Activated T-helper 1 cell treated with anti-CD3 and anti-CD28 coated beads, Interleukin-12 subunit alpha, Interleukin-12 subunit beta, Interleukin-2, Interleukin-4 antibody, amounts not matched to agents 30 ng/mL and 10 ng/mL and 1 ng/mL, durations not matched to agents 14 hours and 24 hours and 36 hours (primary cell): ENCODE results near the gene AMY1C. TPM values are rescaled to one million over a fixed set of nuclear protein-coding genes. Genes with fewer than 3 reads are reported as not detected.
"Not testable (repeated sequence)": the region's sequence is repeated elsewhere in the genome, so short reads cannot be mapped to it uniquely, and the experiment has no call there.

Experiments
- DNase-seq: peaks from one replicate; pipeline ENCODE4 v3.0.0; 2021; ENCODE audit warnings: low spot score
- H3K27ac Mint-ChIP-seq: one replicate; pipeline ENCODE4 v1.8.0; 2021; ENCODE audit warnings: mild to moderate bottlenecking, mixed read lengths
- H3K27me3 Mint-ChIP-seq: one replicate; pipeline ENCODE4 v1.8.0; 2022; ENCODE audit warnings: mild to moderate bottlenecking, moderate library complexity, mixed read lengths; ENCODE audit not compliant: insufficient read depth
- H3K36me3 Mint-ChIP-seq: one replicate; pipeline ENCODE4 v1.8.0; 2021; ENCODE audit warnings: low read depth, mixed read lengths
- H3K4me1 Mint-ChIP-seq: one replicate; pipeline ENCODE4 v1.8.0; 2021; ENCODE audit warnings: low read depth, mixed read lengths
- H3K4me3 Mint-ChIP-seq: one replicate; pipeline ENCODE4 v1.8.0; 2021; ENCODE audit warnings: mild to moderate bottlenecking, moderate library complexity, mixed read lengths
- H3K9me3 Mint-ChIP-seq: one replicate; pipeline ENCODE4 v1.8.0; 2021; ENCODE audit warnings: mixed read lengths
- intact Hi-C: fragments of 100-400 bp; cut with micrococcal nuclease; formaldehyde crosslinking; loops from one replicate; pipeline ENCODE4 v1.15.1; 2024
- total RNA-seq: library from RNA; stranded (reverse); gene quantifications from 2 replicates; pipeline ENCODE4 v1.2.3, GENCODE V29; 2022

Gene AMY1C
- total RNA-seq = not detected in 2 replicates

GRCh38 chr1:103749598-103749997 is at the start of gene AMY1C:
Gene AMY1C (plus strand): TSS chr1:103749898. CDS start chr1:103750470, 572 bp downstream.
- H3K36me3 Mint-ChIP-seq, intact Hi-C loops, H3K27me3 Mint-ChIP-seq, H3K4me3 Mint-ChIP-seq, H3K4me1 Mint-ChIP-seq, H3K27ac Mint-ChIP-seq, H3K9me3 Mint-ChIP-seq, DNase-seq: not testable (repeated sequence)

- H3K4me3 Mint-ChIP-seq, DNase-seq, H3K9me3 Mint-ChIP-seq, H3K4me1 Mint-ChIP-seq, H3K36me3 Mint-ChIP-seq, intact Hi-C loops, H3K27me3 Mint-ChIP-seq, H3K27ac Mint-ChIP-seq: not testable (repeated sequence)
These were observed 49.0 kb upstream of the AMY1C start for GRCh38 chr1:103700669-103701068.

- H3K4me3 Mint-ChIP-seq, H3K36me3 Mint-ChIP-seq, H3K9me3 Mint-ChIP-seq, H3K4me1 Mint-ChIP-seq, DNase-seq, H3K27ac Mint-ChIP-seq, intact Hi-C loops, H3K27me3 Mint-ChIP-seq: not testable (repeated sequence)
These were observed 48.4 kb upstream of the AMY1C start for GRCh38 chr1:103701256-103701655.

- H3K4me1 Mint-ChIP-seq, H3K27me3 Mint-ChIP-seq, H3K27ac Mint-ChIP-seq, H3K9me3 Mint-ChIP-seq, H3K4me3 Mint-ChIP-seq, DNase-seq, H3K36me3 Mint-ChIP-seq, intact Hi-C loops: not testable (repeated sequence)
These were observed 42.0 kb upstream of the AMY1C start for GRCh38 chr1:103707670-103708069.

- H3K36me3 Mint-ChIP-seq, H3K4me3 Mint-ChIP-seq, H3K9me3 Mint-ChIP-seq, DNase-seq, intact Hi-C loops, H3K4me1 Mint-ChIP-seq, H3K27me3 Mint-ChIP-seq, H3K27ac Mint-ChIP-seq: not testable (repeated sequence)
These were observed 39.3 kb upstream of the AMY1C start for GRCh38 chr1:103710381-103710780.

- DNase-seq, H3K4me3 Mint-ChIP-seq, H3K9me3 Mint-ChIP-seq, H3K4me1 Mint-ChIP-seq, H3K27ac Mint-ChIP-seq, H3K36me3 Mint-ChIP-seq, H3K27me3 Mint-ChIP-seq, intact Hi-C loops: not testable (repeated sequence)
These were observed 32.3 kb upstream of the AMY1C start for GRCh38 chr1:103717404-103717803.

GRCh38 chr1:103721473-103721872 is 28.2 kb upstream of the AMY1C start:
- intact Hi-C loops, H3K36me3 Mint-ChIP-seq, DNase-seq, H3K27me3 Mint-ChIP-seq, H3K9me3 Mint-ChIP-seq, H3K27ac Mint-ChIP-seq, H3K4me1 Mint-ChIP-seq, H3K4me3 Mint-ChIP-seq: not testable (repeated sequence)

GRCh38 chr1:103735334-103735733 is 14.4 kb upstream of the AMY1C start:
- H3K36me3 Mint-ChIP-seq, DNase-seq, H3K27ac Mint-ChIP-seq, H3K27me3 Mint-ChIP-seq, H3K4me3 Mint-ChIP-seq, intact Hi-C loops, H3K9me3 Mint-ChIP-seq, H3K4me1 Mint-ChIP-seq: not testable (repeated sequence)

GRCh38 chr1:103738031-103738430 is 11.7 kb upstream of the AMY1C start:
- H3K27ac Mint-ChIP-seq, H3K36me3 Mint-ChIP-seq, DNase-seq, H3K27me3 Mint-ChIP-seq, H3K4me1 Mint-ChIP-seq, intact Hi-C loops, H3K9me3 Mint-ChIP-seq, H3K4me3 Mint-ChIP-seq: not testable (repeated sequence)

- H3K9me3 Mint-ChIP-seq, DNase-seq, intact Hi-C loops, H3K4me3 Mint-ChIP-seq, H3K27ac Mint-ChIP-seq, H3K4me1 Mint-ChIP-seq, H3K36me3 Mint-ChIP-seq, H3K27me3 Mint-ChIP-seq: not testable (repeated sequence)
These were observed 5.2 kb upstream of the AMY1C start for GRCh38 chr1:103744449-103744848.

- H3K27me3 Mint-ChIP-seq, intact Hi-C loops, H3K27ac Mint-ChIP-seq, H3K36me3 Mint-ChIP-seq, H3K9me3 Mint-ChIP-seq, H3K4me3 Mint-ChIP-seq, DNase-seq, H3K4me1 Mint-ChIP-seq: not testable (repeated sequence)
These were observed 4.7 kb upstream of the AMY1C start for GRCh38 chr1:103745040-103745439.

GRCh38 chr1:103748273-103748672 is 1.4 kb upstream of the AMY1C start:
- H3K27ac Mint-ChIP-seq, DNase-seq, H3K9me3 Mint-ChIP-seq, H3K36me3 Mint-ChIP-seq, H3K4me1 Mint-ChIP-seq, H3K27me3 Mint-ChIP-seq, intact Hi-C loops, H3K4me3 Mint-ChIP-seq: not testable (repeated sequence)

GRCh38 chr1:103761896-103762295 is 12.2 kb downstream of the AMY1C start:
- intact Hi-C loops = no loop called here
- no peaks in the 10 kb centered on the region for H3K9me3 Mint-ChIP-seq
- H3K27me3 Mint-ChIP-seq = no peaks in the 10 kb centered on the region
- H3K4me1 Mint-ChIP-seq = no peaks in the 10 kb centered on the region
- no peak for DNase-seq
- no peak overlapping the region for H3K4me3 Mint-ChIP-seq
- no peak overlapping the region for H3K27ac Mint-ChIP-seq
- no peaks in the 10 kb centered on the region for H3K36me3 Mint-ChIP-seq

GRCh38 chr1:103779932-103780331 is 30.2 kb downstream of the AMY1C start:
- intact Hi-C loops = no loop called here
- H3K36me3 Mint-ChIP-seq = no peaks in the 10 kb centered on the region
- no peaks in the 10 kb centered on the region for H3K27me3 Mint-ChIP-seq
- no peak for DNase-seq
- no peak overlapping the region for H3K4me3 Mint-ChIP-seq
- H3K4me1 Mint-ChIP-seq = no peaks in the 10 kb centered on the region
- no peak overlapping the region for H3K27ac Mint-ChIP-seq
- H3K9me3 Mint-ChIP-seq = no peaks in the 10 kb centered on the region
